KOPT-K1 (cell line): ENCODE data around the gene SH3TC1.

Experiments
- H3K27ac ChIP-seq: fragments of 200-600 bp; sonication (generic); 2 replicates; pipeline ENCODE4 v1.5.1; 2016; ENCODE audit warnings: antibody characterized with exemption, mild to moderate bottlenecking, low read depth, low read length; ENCODE audit not compliant: poor library complexity, severe bottlenecking
- H3K36me3 ChIP-seq: fragments of 200-600 bp; sonication (generic); 2 replicates; pipeline ENCODE4 v1.5.1; 2017; ENCODE audit warnings: antibody characterized with exemption, mild to moderate bottlenecking, low read length, moderate library complexity; ENCODE audit not compliant: insufficient read depth
- H3K9me3 ChIP-seq: fragments of 200-600 bp; sonication (generic); 2 replicates; pipeline ENCODE4 v1.5.1; 2017; ENCODE audit warnings: antibody characterized with exemption, low read length, mild to moderate bottlenecking; ENCODE audit not compliant: insufficient read depth, poor library complexity, severe bottlenecking

SH3TC1 gene

DNA sequence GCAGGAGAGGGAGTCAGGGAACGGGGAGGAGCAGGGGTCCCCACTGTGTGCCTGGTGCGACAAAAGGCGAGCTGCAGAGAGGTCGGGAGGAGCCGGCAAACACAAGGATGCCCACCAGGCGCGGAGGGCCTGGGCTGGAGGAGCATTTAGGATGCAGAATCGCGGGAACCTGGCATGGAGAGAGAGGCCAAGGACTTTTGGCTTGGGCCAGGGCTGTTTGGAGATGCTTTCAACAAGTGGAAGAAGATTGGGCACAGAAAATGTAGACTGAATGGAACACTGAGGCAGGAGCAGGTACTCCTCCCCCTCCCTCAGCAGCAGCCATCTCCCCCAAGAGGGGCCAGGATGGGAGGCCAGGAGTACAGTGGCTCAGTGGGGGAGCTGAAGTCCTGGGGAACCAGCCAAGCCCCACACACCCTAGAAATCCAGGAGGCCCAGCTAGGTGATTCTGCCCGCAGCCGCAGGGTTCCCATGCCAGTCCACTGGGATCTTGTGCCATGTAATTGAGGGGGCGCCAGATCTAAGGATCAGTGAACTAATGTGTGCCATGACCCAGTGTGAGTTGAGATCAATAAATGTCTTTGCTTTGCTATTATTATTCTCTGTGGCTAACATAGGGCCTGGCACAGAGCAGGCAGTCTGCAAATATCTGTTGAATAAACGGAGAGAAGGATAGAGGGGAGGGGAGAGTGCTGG, 39.4 kb upstream of the SH3TC1 start:
- Histone ChIP-seq H3K36me3 (no peaks in the 10 kb centered on the region), H3K27ac (peak overlapping the region; percentile 27), H3K9me3 (no peaks in the 10 kb centered on the region)

- Histone ChIP-seq H3K27ac (no peak overlapping the region), H3K9me3 (no peaks in the 10 kb centered on the region), H3K36me3 (no peaks in the 10 kb centered on the region)
These were observed 38.9 kb upstream of the SH3TC1 start for GRCh38 chr4:8160233-8160560.

GRCh38 chr4:8160572-8160971, 38.5 kb upstream of the SH3TC1 start:
- Histone ChIP-seq H3K36me3 (no peaks in the 10 kb centered on the region), H3K27ac (no peak overlapping the region), H3K9me3 (no peaks in the 10 kb centered on the region)

- Histone ChIP-seq H3K9me3 (no peaks in the 10 kb centered on the region), H3K36me3 (no peaks in the 10 kb centered on the region), H3K27ac (no peak overlapping the region)
These were observed 36.5 kb upstream of the SH3TC1 start for GRCh38 chr4:8162625-8163024.

GRCh38 chr4:8163026-8163425, 36.1 kb upstream of the SH3TC1 start:
- Histone ChIP-seq H3K9me3 (peaks cover 3% of the 10 kb centered on the region), H3K36me3 (no peaks in the 10 kb centered on the region), H3K27ac (no peak overlapping the region)

GRCh38 chr4:8163436-8164193, 35.5 kb upstream of the SH3TC1 start:
- Histone ChIP-seq H3K9me3 (peaks cover 8% of the 10 kb centered on the region), H3K27ac (no peak overlapping the region), H3K36me3 (no peaks in the 10 kb centered on the region)

GRCh38 chr4:8164194-8164565, 34.9 kb upstream of the SH3TC1 start:
- no peak overlapping the region for H3K27ac ChIP-seq
- H3K9me3 ChIP-seq = peaks cover 13% of the 10 kb centered on the region
- no peaks in the 10 kb centered on the region for H3K36me3 ChIP-seq

GRCh38 chr4:8164687-8165086, 34.4 kb upstream of the SH3TC1 start:
- H3K9me3 ChIP-seq = peaks cover 13% of the 10 kb centered on the region
- H3K36me3 ChIP-seq = no peaks in the 10 kb centered on the region
- no peak overlapping the region for H3K27ac ChIP-seq

DNA sequence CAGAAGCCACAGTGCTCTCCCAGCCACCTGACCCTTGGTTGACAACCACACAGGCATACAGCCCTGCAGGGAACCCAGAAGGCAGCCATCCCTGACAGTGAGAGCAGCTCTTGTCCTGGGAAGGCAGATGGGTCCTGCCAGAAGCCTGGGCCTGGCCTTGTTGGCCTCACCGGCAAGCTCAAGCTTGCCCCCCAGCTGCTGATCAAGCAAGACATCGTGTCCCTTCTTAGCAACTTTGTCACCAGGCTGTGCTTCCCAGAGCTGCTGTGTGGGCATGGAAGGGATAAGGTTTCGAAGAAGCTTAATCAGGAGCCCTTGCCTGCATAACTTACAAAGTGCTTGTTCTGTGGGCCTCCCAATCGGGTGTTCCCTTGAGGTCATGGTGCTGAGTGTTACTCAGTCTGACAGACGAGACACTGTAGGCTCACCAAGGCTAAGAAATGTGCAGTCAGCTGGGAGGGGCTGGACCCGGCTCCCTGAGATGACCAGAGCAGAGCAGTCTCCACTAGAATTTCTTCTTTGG, 33.7 kb upstream of the SH3TC1 start:
- Histone ChIP-seq H3K36me3 (no peaks in the 10 kb centered on the region), H3K27ac (no peak overlapping the region), H3K9me3 (peaks cover 13% of the 10 kb centered on the region)

- Histone ChIP-seq H3K9me3 (peaks cover 13% of the 10 kb centered on the region), H3K36me3 (no peaks in the 10 kb centered on the region)
These were observed 31.8 kb upstream of the SH3TC1 start for GRCh38 chr4:8167291-8167690.

DNA sequence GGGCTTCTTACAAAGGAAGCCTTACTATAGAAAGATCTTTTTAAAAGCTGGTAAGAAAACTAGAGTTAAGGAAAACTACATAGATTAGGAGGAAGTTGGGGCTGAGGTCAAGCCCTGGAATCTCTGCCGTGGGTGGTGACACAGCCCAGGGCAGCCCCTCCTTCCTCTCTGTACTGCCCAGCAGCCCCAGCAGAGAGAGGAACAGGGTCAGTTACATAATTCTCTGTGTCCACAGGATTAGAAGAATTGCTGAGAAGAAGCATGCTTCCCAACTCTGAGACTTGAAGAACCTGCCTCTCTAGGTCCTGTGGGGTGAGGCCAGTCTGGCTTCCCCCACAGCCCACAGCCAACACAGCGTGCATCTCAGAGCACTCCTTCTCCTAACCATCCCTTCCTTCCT, 31.3 kb upstream of the SH3TC1 start:
- Histone ChIP-seq H3K36me3 (no peaks in the 10 kb centered on the region), H3K9me3 (peaks cover 13% of the 10 kb centered on the region), H3K27ac (no peak overlapping the region)

More at GRCh38 chr4:8167291-8167690, 31.8 kb upstream of the SH3TC1 start:
- no peak overlapping the region for H3K27ac ChIP-seq

- H3K27ac ChIP-seq = no peak overlapping the region
These were observed 30.9 kb upstream of the SH3TC1 start for GRCh38 chr4:8168232-8168631.

DNA sequence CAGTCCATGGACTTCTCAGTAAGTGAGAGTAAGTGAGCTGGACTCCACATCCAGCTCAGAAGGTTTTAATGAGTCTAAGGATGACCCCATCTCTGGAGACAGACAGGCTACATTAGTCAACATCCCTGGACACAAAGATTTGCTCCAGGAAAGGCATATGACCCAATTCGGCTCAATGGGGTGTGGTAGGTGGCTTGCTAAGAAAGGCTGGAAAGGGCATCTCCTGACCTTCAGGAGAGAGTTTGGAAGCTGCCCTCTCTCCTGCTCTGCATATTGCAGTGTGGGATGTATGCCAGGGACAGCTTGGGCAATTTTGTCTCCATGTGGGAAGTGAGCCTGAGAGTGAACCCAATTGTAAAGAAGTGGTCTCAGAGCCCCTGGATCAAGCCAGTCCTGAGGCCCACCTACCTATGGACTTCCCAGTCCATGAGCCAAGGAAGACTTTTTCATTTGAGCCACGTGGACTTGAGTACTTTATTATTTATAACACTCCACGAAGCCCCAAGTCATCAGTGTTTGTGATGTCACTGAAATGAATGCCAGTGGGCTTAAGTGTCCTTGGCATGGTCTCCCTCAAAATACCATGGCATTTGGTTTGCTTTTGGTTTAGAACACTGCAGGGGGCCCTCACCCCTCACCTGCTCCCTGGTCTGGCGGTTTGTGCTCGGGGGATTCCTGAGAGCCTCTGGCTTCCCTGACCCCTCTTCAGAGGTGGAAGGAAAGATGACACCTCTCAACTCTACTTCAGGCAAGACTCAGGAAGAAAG, 30.1 kb upstream of the SH3TC1 start:
- Histone ChIP-seq H3K27ac (no peak overlapping the region), H3K9me3 (peaks cover 13% of the 10 kb centered on the region), H3K36me3 (no peaks in the 10 kb centered on the region)

More at GRCh38 chr4:8168232-8168631, 30.9 kb upstream of the SH3TC1 start:
- no peaks in the 10 kb centered on the region for H3K36me3 ChIP-seq
- peaks cover 13% of the 10 kb centered on the region for H3K9me3 ChIP-seq

- Histone ChIP-seq H3K36me3 (no peaks in the 10 kb centered on the region), H3K27ac (no peak overlapping the region), H3K9me3 (peaks cover 13% of the 10 kb centered on the region)
These were observed 29.3 kb upstream of the SH3TC1 start for GRCh38 chr4:8169763-8170162.

DNA sequence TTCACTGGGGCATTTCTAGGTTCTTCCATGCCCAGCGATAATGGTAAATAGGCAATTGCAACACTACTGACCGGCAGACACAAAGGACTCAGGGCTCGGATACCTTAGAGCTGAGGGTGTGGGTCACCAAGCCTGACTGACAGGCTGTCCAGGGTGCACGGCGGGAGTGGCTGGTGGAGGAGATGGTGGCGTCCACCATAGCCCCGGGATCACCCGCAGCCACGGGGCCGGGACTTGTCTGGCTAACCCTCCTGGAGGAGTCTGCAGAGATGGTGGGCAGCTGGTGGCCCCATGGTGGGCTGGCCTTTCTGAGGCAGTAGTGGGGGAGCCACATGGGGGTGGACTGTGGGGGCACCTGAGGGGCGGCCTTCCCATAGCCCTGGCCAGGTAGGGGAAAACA, 28.7 kb upstream of the SH3TC1 start:
- Histone ChIP-seq H3K27ac (no peak overlapping the region), H3K36me3 (no peaks in the 10 kb centered on the region), H3K9me3 (peaks cover 13% of the 10 kb centered on the region)
